GM19467 (cell line): ENCODE results near the gene EML2.

Experiments used
- ATAC-seq: cut with Tn5 transposase; IDR thresholded peaks from one replicate; pipeline ENCODE4 v1.9.1; 2021; ENCODE audit warnings: mild to moderate bottlenecking, moderate library complexity; ENCODE audit not compliant: unreplicated experiment

EML2 gene

DNA sequence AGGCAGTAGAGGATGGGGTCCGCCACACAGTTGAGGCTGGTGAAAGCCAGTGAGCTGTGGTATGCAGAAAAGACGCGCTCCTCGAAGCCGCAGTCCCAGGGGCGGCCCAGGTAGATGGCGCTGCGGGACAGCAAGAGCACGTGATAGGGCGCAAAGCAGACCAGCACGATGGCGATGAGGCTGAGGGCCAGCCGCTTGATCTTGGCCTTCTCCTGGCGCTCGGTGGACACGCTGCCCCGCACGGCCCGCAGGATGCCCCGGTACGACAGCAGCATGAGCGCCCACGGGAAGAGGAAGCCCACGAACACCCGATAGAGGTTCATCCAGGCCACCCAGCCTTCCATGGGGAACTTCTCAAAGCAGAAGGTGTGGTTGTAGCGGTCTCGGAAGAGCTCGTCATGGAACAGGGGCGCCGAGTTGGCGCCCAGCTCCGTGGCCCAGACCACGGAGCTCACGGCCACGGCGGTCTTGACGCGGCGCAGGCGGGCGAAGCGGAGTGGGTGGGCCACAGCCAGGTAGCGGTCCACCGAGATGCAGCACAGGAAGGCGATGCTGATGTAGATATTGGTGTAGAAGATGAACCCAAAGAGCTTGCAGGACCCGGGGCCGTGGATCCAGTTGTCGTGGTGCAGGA is 48.1 kb downstream of the EML2 start:
- ATAC-seq = no peak

DNA sequence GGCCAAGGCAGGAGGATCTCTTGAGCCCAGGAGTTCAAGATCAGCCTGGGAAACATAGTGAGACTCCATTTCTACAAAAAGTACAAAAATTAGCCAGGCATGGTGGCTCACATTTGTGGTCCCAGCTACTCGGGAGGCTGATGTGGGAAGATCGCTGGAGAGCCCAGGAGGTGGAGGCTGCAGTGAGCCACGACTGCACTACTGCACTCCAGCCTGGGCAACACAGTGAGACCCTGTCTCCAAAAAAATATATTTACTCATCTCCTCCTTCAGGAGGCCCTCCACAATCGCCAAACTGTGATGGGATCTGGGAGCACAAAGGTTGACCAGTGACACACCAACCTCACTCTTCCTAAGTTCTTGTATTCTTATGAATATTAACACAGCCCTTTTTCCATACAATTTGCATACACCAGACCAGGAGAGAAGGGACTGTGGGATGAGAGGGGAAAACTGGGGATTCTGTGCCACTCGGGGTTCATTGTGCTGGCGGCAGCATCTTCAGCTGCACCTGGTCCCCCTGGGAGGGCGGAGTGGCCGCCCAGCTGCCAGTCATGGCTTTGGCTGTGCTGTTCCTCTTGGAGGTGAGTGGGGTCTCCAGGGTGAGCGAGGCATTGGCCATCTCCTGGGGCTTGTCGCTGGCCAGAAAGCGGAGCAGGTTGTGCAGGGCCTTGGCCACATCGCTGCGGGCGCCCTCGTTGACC is 48.7 kb downstream of the EML2 start:
- ATAC-seq = no peak

DNA sequence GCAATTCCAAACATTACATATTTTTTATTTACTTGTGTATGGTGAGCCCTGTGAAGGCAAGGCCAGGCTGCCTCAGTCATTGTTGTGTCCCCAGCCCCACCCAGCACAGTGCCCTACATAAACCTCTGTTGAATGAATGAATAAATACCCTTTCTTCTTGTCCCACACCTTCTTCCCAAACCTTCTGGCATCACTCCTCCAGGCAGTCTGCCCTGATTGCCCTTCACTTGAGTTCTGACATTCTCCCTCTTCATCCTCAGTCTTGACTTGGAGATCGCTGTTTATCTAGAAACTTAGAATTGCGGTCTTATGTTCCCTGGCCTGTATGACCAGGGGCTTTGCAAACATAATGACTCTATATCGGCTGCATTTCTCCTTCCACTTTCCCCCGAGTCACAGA is 49.4 kb downstream of the EML2 start:
- ATAC-seq = no peak

DNA sequence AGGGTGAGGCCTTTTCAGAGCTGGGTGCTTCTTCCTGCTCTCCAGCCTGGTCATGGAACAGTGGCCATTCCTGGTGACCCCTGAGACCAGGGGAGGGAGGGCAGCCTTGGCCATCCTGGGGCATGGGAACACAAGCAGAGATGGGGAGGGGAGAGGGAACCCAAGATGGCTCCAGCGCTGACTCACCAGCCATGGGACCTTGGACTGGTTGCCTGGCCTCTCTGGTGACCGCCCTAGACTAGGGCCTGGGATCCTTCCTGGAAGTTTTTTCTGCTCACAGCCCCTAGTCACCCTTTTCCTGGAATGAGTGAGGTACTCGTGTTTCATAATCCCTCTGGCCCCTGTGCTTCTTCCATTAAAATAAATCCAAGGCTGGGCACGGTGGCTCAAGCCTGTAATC is 51.3 kb downstream of the EML2 start:
- ATAC-seq = no peak

DNA sequence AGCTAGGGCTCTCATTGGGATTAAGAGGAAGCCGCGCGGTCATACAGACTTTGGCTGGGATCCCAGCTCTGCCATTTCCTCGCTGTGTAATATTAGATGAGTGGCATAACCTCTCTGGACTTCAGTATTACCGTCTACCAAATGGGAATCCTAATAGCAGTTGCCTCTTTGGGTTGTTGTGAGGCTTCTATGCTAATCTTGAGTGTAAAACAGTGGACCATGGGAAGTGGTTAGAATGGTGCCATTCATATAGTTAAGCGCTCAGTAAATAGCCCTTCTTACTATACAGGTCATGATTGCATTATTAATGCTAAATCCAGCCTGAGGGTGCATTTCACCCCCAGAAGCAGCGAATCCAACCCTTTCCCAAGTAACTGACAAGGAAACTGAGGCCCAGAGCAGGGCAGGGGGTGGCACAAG is 54.0 kb downstream of the EML2 start:
- ATAC-seq = no peak

DNA sequence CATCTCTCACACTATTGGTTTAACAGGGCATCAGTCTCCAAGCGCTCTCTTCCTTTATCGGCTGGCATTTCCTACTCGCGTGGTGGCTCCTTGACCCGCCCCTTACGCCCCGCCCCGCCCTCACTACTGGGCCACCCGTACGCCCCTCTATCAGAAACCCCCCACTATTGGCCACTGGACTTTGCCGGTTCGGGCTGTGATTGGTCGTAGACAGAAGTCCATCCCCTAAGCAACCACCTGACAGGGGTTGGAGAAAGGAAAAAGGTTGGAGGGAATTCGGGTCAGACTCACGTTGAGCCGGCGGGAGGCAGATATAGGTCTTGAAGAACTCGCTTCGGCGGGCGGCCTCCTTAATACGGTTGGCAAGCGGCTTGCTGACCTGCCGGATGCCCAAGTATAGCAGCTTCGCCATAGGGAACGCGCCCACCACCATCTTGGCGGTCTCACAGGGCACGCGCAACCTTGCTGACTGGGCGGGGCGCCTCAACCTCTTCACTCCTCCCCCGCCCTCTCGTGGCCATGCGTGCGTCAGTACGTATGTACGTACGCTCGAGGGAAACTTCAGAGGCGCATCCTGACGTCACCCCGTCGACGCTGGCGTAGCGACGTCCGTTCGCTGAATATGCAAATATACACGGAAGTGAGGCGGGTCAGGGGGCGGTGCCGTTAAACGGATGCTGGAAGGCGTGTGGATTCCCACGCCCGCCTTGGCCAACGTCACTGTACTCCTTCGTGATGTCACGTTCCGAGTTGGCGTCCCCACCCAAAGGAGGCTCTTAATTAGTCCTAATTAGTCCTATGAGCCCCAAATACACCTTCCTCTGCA is 54.7 kb downstream of the EML2 start, which contains the start of gene OPA3:
Gene OPA3 (minus strand): TSS at position 471 of the 826 bp plus-strand sequence. CDS start 38 bp downstream, at position 433.
- ATAC-seq = peak; percentile 86

DNA sequence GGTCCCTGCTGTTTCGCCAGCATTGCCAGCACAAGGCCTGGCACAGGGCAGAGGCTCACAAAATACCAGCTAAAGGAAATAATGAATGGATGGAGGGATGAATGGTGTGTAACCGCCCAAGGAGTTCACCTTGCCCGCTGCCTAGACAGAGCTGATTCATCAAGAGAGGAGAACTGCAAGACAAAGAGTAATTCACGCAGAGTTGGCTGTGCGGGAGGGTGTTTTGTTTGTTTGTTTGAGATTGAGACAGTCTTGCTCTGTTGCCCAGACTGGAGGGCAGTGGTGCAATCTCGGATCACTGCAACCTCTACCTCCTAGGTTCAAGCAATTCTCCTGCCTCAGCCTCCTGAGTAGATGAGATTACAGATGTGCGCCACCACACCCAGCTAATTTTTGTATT is 57.6 kb downstream of the EML2 start:
- ATAC-seq = no peak

DNA sequence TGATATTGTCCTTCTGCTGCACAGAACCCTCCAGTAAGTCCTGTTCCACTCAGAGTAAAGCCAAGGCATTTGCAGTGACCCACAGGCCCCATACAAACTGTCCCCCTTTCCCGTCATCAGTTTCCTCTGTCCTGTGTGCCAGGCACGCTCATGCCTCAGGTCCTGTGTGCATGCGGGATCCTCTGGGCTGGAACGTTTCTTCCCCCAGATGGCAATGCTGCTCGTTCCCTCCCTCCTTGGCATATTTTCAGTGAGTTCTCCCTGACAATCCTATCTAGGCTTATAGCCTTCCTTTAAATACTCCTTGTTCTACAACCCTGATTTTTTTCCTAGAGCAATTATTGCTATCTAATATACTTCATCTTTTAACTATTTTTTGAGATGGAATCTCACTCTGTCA is 60.3 kb downstream of the EML2 start:
- ATAC-seq = no peak

DNA sequence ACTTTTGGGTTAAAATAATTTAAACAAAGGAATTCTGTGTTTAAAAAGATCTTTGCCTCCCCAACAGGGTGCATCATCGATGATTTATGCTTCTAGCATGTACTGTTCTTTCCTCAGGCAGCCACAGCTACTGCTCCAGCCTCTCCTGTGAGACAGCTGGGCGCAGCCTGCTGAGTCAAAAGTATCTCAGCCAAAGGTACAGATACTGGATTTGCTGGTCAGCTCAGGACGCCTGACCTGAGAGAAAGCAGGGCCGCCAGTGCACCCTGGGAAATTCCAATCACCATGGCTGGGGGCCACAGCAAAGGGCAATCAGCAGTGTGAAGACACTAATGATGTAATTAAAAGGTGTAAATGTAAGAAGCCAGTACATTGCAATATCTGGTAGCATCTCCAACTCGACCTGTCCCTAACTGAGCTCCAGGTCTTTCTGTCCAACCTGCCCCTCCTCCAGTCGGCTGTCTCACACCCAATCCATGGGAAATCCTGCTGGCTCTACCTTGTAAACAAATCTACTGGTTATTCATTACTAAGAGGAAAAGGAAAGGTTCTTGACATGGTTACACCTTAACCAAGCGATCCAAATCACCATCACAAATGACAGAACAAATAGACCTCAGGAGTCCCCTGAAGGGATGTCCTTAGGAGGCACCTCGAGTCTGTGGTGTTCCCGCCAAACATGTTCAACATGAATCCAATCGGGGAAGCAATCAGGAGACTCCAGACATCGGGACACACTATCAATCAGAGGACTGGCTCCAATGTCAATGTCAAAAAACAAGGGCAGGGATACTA is 61.9 kb downstream of the EML2 start:
- ATAC-seq = no peak

DNA sequence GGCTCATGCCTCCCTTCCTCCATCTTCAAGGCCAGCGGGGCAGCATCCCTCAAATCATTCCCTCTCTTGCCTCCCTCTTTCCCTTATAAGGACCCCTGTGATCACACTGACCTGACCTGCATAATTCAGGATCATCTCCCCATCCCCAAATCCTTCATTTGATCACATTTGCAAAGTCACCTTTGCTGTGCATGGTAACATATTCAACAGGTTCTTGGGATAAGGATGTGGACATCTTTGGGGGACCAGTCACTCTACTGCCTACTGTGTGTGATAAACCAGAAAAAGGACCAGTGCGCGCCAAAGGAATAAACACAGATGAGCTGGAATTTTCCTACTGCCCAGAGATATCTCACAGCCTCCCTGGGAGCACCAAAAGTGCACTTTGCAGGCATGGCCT is 62.5 kb downstream of the EML2 start:
- ATAC-seq = no peak

DNA sequence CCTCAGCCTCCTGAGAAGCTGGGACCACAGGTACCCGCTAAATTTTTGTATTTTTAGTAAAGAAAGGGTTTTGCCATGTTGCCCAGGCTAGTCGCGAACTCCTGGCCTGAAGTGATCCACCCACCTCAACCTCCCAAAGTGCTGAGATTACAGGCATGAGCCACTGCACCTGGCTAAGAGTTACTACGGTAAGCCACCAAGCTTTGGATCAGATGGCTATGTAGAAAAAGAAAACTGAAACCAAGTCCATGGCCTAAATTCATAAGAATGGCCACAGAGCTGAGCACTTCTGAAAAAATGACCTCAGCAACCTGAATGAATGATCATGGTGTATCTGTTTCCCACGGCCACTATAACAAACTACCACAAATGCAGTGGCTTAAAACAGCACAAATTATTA is 64.0 kb downstream of the EML2 start:
- no peak for ATAC-seq

DNA sequence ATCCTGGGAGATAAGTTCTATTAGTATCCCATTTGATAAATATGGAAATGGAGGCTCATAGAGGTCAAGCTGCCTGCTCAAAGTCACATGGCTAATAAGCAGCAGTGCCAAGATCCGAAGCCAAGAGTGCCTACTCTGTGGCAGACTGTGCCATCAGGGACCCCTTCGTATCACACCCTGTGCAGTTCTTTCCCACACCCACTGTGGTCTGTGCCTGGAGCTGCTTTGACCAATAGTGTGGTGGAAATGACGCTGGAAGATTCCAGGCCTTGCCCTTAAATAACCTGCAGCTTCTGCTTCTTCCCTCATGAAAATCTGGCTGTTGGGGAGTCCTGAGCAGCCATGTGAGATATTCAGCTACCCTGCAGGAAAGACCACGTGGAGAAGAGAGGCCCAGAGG is 64.7 kb downstream of the EML2 start:
- no peak for ATAC-seq

DNA sequence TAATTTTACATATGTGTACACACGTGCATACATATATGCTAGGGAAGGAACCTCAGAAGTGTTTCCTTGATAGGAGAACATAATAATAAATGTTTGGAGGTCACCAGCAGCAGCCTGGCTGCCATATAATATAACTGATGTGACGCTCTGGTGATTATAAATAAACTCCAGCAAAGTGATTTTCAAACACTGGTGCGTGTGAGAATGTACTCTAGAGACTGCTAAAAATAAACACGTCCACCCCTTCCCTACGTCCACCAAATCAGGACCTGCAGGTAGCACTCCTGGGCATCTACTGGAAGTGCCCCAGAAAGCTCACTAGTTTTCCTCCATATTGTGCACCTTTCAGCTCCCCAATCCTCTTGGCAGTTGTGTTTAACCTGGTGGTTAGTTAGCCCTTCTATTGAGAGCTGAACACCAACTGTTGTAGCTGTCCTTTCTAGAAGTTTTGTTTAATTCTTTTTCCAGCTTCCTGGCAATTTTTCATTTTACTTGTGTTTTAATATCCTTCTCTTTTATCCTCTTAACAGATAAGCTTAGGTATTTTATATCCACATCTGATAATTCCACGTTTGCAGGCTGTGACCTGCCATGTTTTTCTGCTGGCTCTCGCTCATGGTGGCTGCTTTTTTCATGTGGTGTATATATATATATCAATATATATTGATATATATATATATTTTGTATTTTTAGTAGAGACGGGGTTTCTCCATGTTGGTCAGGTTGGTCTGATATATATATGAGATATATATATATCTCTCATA is 67.6 kb downstream of the EML2 start:
- ATAC-seq = no peak

DNA sequence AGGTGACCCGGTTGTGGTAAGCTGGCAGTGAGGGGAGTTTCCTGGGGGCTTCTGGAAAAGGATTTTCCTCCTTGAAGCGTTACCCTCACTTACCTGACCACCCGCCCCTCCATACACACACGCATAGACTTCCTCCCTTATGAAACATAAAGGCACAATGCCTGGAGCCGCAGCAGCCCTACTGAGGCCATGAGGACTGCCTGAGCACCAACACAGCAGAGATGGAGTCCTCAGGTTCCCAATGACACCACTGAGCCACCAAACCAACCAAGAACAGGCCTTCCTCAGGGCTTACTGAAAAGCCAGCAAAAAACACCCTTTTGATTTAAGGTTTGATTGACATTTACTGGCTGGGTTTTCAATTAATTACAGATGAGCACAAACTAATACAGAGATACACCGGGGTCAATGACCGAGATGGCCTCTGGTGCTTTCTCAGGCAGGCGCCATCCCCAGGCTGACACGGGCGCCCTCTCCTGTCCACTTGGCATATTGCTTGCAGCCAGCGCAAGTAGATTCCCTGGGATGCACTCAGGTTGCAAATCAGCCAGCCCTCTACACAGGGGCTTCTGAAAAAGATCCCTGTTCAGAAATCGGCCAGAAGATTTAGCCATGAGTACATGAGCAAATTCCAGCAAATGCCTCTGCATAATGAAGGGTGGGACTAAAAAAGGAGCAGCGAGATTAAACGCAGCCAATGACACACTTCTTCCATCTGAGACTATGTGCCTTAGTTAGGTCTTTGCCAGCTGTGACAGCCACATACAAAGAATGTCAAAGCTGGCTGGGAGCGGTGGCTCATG is 69.4 kb downstream of the EML2 start:
- ATAC-seq = no peak

DNA sequence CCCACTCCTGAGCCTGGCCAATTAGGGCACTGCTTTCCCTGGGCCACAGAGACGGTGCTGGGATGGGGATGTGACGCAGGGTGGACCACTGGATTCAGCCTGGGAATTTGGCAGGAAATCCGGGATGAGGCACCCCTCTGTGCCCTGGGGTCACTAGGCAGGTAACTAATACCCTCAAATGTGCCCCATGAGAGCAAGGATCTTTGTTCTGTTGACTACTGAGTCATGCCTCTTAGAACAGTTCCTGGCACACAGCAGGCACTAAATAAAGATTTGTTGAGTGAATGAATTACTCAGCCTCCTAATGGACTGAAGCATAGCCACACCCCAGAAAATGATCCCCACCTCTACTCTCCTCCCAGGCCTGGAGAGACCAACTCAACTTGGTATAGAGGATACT is 70.5 kb downstream of the EML2 start:
- no peak for ATAC-seq

DNA sequence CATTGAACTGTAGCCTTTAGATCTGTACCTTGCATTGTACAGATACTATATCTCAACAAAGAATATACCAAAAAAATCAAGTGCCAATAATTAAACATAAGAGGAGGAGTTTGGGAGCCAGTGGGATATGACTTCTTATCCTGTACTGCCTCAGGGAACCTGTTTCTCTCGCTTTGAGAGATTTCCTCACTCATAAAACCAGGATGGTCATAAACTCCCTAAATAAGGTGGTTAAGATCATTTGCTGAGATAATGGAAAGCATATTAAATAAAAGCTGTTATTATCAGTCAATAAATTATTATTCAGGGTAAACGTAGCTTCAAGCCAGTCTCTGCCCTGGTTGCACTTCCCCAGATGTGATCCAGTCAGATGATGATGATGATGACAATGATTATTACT is 71.6 kb downstream of the EML2 start:
- ATAC-seq = no peak

DNA sequence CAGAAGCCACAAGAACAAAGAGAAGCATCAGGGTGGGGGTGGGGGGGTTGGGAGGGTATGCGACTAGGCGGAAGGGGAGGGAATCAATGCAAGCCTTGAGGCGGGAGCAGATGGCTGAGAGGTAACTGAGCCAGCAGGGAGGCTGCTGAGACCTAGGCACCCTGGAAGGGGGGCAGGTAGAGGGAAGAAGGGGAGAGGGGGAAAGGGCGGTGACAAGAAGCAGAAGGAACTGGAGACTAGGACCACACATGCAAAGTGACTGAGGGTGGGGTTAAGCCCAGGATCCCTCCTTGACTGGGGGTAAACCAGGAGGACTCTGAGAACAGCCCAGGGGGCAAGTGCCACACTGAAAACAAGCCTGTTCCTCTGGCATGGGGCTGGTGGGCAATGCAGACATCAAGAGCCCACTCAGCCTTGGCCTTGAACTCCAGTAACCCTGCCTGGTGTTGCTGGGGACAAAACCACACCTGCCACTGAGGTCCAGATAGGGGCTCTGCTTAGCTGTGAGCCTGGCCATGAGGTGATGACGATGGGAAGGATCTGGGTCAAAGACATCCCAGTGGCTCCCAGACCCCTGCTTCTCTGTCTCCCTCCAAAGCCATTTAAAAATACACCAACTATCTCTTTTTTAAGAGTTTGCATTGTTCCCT is 74.9 kb downstream of the EML2 start:
- no peak for ATAC-seq

DNA sequence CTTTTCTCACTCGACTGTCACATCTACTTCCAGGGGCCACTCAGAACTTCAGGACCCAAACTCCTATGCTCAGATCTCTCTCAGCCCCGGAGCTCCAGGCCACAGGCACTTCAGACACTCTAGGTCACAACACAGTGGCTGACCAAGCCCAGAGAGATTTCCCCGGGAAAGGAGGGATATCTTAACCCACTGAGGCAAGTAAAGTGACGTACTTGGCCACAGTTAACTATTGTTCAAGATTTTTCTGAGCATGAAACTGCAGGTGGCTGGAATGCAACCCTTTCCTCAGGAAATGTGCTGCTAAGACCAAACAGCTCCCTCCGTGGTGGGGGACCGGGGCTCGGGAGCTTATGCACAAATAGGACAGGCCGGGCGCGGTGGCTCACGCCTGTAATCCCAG is 78.5 kb downstream of the EML2 start:
- ATAC-seq = no peak

DNA sequence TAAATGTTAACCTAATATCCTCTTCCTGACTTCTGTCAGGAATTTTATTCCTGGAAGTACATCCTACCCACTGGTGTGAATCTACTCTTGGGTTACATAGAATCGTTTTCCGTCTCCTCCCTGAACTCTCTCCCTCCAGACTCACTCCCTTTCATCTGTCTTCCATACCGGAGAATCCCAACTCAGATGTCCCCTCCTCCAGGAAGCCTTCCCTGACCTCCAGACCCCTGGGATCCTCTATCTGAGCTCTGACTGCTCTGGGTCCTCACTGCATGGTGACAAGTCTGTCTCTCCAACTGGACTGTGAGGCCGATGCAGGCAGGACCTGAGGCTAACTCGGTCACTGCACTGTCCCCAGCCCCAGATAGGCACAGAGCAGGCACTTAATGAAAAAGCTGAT is 79.2 kb downstream of the EML2 start:
- no peak for ATAC-seq
